AG09309 (cell line): ENCODE data around the gene PLCH1.

Experiments
- DNase-seq: peaks from one replicate; pipeline ENCODE4 v3.0.0-alpha.2; 2010; ENCODE audit warnings: low read depth
- H3K4me3 ChIP-seq: 2 replicates; pipeline ENCODE4 v1.5.1; 2011; ENCODE audit warnings: mild to moderate bottlenecking, low read depth, low read length, moderate library complexity; ENCODE audit not compliant: control insufficient read depth
- CTCF ChIP-seq: IDR thresholded peaks from 2 replicates; pipeline ENCODE4 v1.5.1; 2011; ENCODE audit warnings: mild to moderate bottlenecking, low read depth, low read length, inconsistent platforms; ENCODE audit not compliant: insufficient read depth, control insufficient read depth; ENCODE audit errors: missing control alignments

The PLCH1 gene

GRCh38 chr3:155746703-155747102 is 1.8 kb upstream of the PLCH1 start:
- no peak for TF ChIP-seq CTCF
- H3K4me3 ChIP-seq = no peak overlapping the region
- DNase-seq = no peak

- TF ChIP-seq CTCF = no peak
- DNase-seq = no peak
- no peak overlapping the region for H3K4me3 ChIP-seq
Observed at GRCh38 chr3:155745795-155746550, 1.1 kb upstream of the PLCH1 start.

GRCh38 chr3:155744010-155744625 is 753 bp downstream of the PLCH1 start:
- peak overlapping the region; percentile 47 for H3K4me3 ChIP-seq
- DNase-seq = no peak
- TF ChIP-seq CTCF = no peak

GRCh38 chr3:155743606-155744005 is 1.3 kb downstream of the PLCH1 start:
- DNase-seq = no peak
- TF ChIP-seq CTCF = no peak
- peak overlapping the region; percentile 47 for H3K4me3 ChIP-seq

GRCh38 chr3:155742349-155742965 is 2.4 kb downstream of the PLCH1 start:
- no peak overlapping the region for H3K4me3 ChIP-seq
- no peak for TF ChIP-seq CTCF
- DNase-seq = no peak

- DNase-seq = no peak
- no peak for TF ChIP-seq CTCF
- H3K4me3 ChIP-seq = no peak overlapping the region
Observed at GRCh38 chr3:155741603-155742002, 3.3 kb downstream of the PLCH1 start.
